Gastroesophageal sphincter (tissue), 4 donors: Measurements from ENCODE around the gene PTGDS. TPM values are rescaled to one million over a fixed set of nuclear protein-coding genes. Genes with fewer than 3 reads are reported as not detected.

Source experiments
- ATAC-seq: fragments of 150-250 bp; one replicate; pipeline ENCODE4 v1.9.1; 2016; ENCODE audit warnings: mild to moderate bottlenecking, moderate library complexity
- H3K27ac ChIP-seq, 4 donors: fragments of 200-600 bp; sonication (generic) in 3 of 4; 1 replicate in 3 of 4; 2 replicates in 1 of 4; pipeline ENCODE4 v1.5.1; 2016 to 2019
- H3K27me3 ChIP-seq: fragments of 200-600 bp; sonication (generic); one replicate; pipeline ENCODE4 v1.5.1; 2019
- H3K36me3 ChIP-seq, 2 donors: fragments of 200-600 bp; sonication (generic); one replicate each; pipeline ENCODE4 v1.5.1; 2019; ENCODE audit warnings: control low read depth in 1 of 2
- H3K4me1 ChIP-seq, 3 donors: fragments of 200-600 bp; sonication (generic); 1 replicate in 2 of 3; 2 replicates in 1 of 3; pipeline ENCODE4 v1.5.1; 2016 to 2019; ENCODE audit warnings: control low read depth in 2 of 3
- H3K4me3 ChIP-seq, 2 donors: fragments of 200-600 bp; sonication (generic); one replicate each; pipeline ENCODE4 v1.5.1; 2019; ENCODE audit warnings: mild to moderate bottlenecking in 1 of 2, moderate library complexity in 1 of 2
- H3K9me3 ChIP-seq, 3 donors: fragments of 200-600 bp; sonication (generic); one replicate each; pipeline ENCODE4 v1.5.1; 2017 to 2019; ENCODE audit warnings: control low read depth in 2 of 3
- CTCF ChIP-seq, 4 experiments: fragments of 200-600 bp in 2 of 4; fragments of 450-650 bp in 2 of 4; sonication (generic) in 1 of 4; IDR thresholded peaks; one replicate each; pipeline ENCODE4 v1.5.1; 2017 to 2019; ENCODE audit warnings: antibody characterized with exemption in 4 of 4, mild to moderate bottlenecking in 2 of 4, moderate library complexity in 2 of 4
- EP300 ChIP-seq: sonication (generic); formaldehyde crosslinking; IDR thresholded peaks from one replicate; pipeline ENCODE4 v1.6.1; 2017; ENCODE audit warnings: antibody characterized with exemption, mild to moderate bottlenecking
- POLR2A ChIP-seq, 2 donors: fragments of 450-650 bp; IDR thresholded peaks; one replicate each; pipeline ENCODE4 v1.6.1; 2017; ENCODE audit warnings: antibody characterized with exemption in 2 of 2, mild to moderate bottlenecking in 2 of 2, moderate library complexity in 1 of 2
- POLR2AphosphoS5 ChIP-seq: sonication (generic); formaldehyde crosslinking; IDR thresholded peaks from one replicate; pipeline ENCODE4 v1.6.1; 2017; ENCODE audit warnings: antibody characterized with exemption
- WGBS, 2 donors: methylation state at CpG; one replicate each; pipeline ENCODE4 v1.1.5; 2018; ENCODE audit warnings: low coverage in 1 of 2; 5-methylcytosine and 5-hydroxymethylcytosine counted together
- total RNA-seq, 4 donors: library from RNA; depleted of rRNA; stranded (reverse); fragments of >200 nt; gene quantifications; one replicate each; pipeline ENCODE4 v1.1.0, GENCODE V29; 2016

PTGDS gene
- total RNA-seq, 4 donors from 2014 or later: 7.4 to 132 (median 29.7) TPM

- H3K9me3 ChIP-seq: no peaks in the 10 kb centered on the region
- no peak overlapping the region for H3K27ac ChIP-seq
- peaks cover 0 to 56% of the 10 kb centered on the region in 2 donors for H3K36me3 ChIP-seq
- 98% methylated on average over 8 of the region's 32 CpGs; no CpG with 5 or more reads in 1 of the 2 donors for WGBS, 2 donors
- TF ChIP-seq POLR2AphosphoS5: no peak
- no peak for TF ChIP-seq POLR2A (IDR thresholded peaks at IDR 0.05)
- no peak for TF ChIP-seq CTCF (IDR thresholded peaks at IDR 0.05)
- no peak for TF ChIP-seq EP300
- no peak for ATAC-seq
- H3K27me3 ChIP-seq: no peaks in the 10 kb centered on the region
- H3K4me1 ChIP-seq: peaks cover 0 to 10% (median 0%) of the 10 kb centered on the region in 3 donors
- H3K4me3 ChIP-seq: no peak overlapping the region
Measured at GRCh38 chr9:137020771-137021567, 43.7 kb downstream of the PTGDS start.

GRCh38 chr9:137021568-137021978, 44.3 kb downstream of the PTGDS start:
- Histone ChIP-seq H3K9me3 (no peaks in the 10 kb centered on the region), H3K36me3 (peaks cover 0 to 50% of the 10 kb centered on the region in 2 donors), H3K4me1 (peaks cover 0 to 16% (median 0%) of the 10 kb centered on the region in 3 donors), H3K4me3 (no peak overlapping the region), H3K27ac (no peak overlapping the region), H3K27me3 (no peaks in the 10 kb centered on the region)
- TF ChIP-seq CTCF (IDR thresholded peaks at IDR 0.05): no peak
- no peak for TF ChIP-seq EP300
- no peak for TF ChIP-seq POLR2A (IDR thresholded peaks at IDR 0.05)
- no peak for TF ChIP-seq POLR2AphosphoS5
- no CpG with 5 or more reads among the region's 6 CpGs for WGBS, 2 donors
- ATAC-seq: no peak

GRCh38 chr9:137021979-137022661, 44.8 kb downstream of the PTGDS start:
- peaks cover 0 to 21% (median 5%) of the 10 kb centered on the region in 3 donors for H3K4me1 ChIP-seq
- H3K27ac ChIP-seq: no peak overlapping the region
- no peak overlapping the region for H3K4me3 ChIP-seq
- peak; percentile 50 for ATAC-seq
- H3K27me3 ChIP-seq: no peaks in the 10 kb centered on the region
- TF ChIP-seq CTCF (IDR thresholded peaks at IDR 0.05): no peak
- TF ChIP-seq POLR2A (IDR thresholded peaks at IDR 0.05): no peak
- TF ChIP-seq POLR2AphosphoS5: no peak
- no peaks in the 10 kb centered on the region for H3K9me3 ChIP-seq
- WGBS, 2 donors: 81% methylated on average over 8 of the region's 30 CpGs; no CpG with 5 or more reads in 1 of the 2 donors
- H3K36me3 ChIP-seq: peaks cover 0 to 45% of the 10 kb centered on the region in 2 donors

GRCh38 chr9:137022662-137023008, 45.3 kb downstream of the PTGDS start:
- TF ChIP-seq EP300 (no peak), POLR2AphosphoS5 (no peak), POLR2A (IDR thresholded peaks at IDR 0.05) (no peak)
- H3K4me1 ChIP-seq: peaks cover 0 to 26% (median 10%) of the 10 kb centered on the region in 3 donors
- H3K27ac ChIP-seq: no peak overlapping the region
- no peaks in the 10 kb centered on the region for H3K9me3 ChIP-seq
- no peak for ATAC-seq
- WGBS, 2 donors: 100% methylated on average over 2 of the region's 23 CpGs; no CpG with 5 or more reads in 1 of the 2 donors
- no peak overlapping the region for H3K4me3 ChIP-seq
- no peaks in the 10 kb centered on the region for H3K27me3 ChIP-seq
- H3K36me3 ChIP-seq: peaks cover 0 to 40% of the 10 kb centered on the region in 2 donors

GRCh38 chr9:137023157-137023556, 45.9 kb downstream of the PTGDS start:
- no peak overlapping the region for H3K27ac ChIP-seq
- 50 to 71% methylated on average over 2 to 4 of the region's 7 CpGs for WGBS, 2 donors
- ATAC-seq: no peak

More at GRCh38 chr9:137023157-137023556, 45.9 kb downstream of the PTGDS start:
- Histone ChIP-seq H3K27me3 (no peaks in the 10 kb centered on the region), H3K4me3 (no peak overlapping the region), H3K36me3 (peaks cover 0 to 34% of the 10 kb centered on the region in 2 donors), H3K4me1 (peaks cover 0 to 27% (median 10%) of the 10 kb centered on the region in 3 donors), H3K9me3 (no peaks in the 10 kb centered on the region)
- TF ChIP-seq EP300 (no peak), POLR2AphosphoS5 (no peak), POLR2A (IDR thresholded peaks at IDR 0.05) (no peak), CTCF (IDR thresholded peaks at IDR 0.05) (no peak)
